GM18517 (cell line): ENCODE results near the gene SLC38A10.

Experiments
- ATAC-seq: cut with Tn5 transposase; IDR thresholded peaks from one replicate; pipeline ENCODE4 v1.9.1; 2021; ENCODE audit warnings: mild to moderate bottlenecking, moderate library complexity; ENCODE audit not compliant: unreplicated experiment

Gene SLC38A10

GRCh38 chr17:81295031-81295675, at the start of gene SLC38A10:
SLC38A10 (minus strand) TSS chr17:81295307; CDS start chr17:81294921, 386 bp downstream.
- ATAC-seq: peak; percentile 72

GRCh38 chr17:81342269-81343070, 47.4 kb upstream of the SLC38A10 start:
- no peak for ATAC-seq

- ATAC-seq: no peak
Observed at GRCh38 chr17:81341516-81342268, 46.6 kb upstream of the SLC38A10 start.

GRCh38 chr17:81340607-81341515, 45.8 kb upstream of the SLC38A10 start:
- ATAC-seq: no peak

GRCh38 chr17:81339534-81340296, 44.6 kb upstream of the SLC38A10 start:
- ATAC-seq: no peak

GRCh38 chr17:81339191-81339533, 44.1 kb upstream of the SLC38A10 start:
- no peak for ATAC-seq

- ATAC-seq: no peak
Observed at GRCh38 chr17:81338274-81339190, 43.4 kb upstream of the SLC38A10 start.

GRCh38 chr17:81337476-81337879, 42.4 kb upstream of the SLC38A10 start:
- ATAC-seq: no peak

GRCh38 chr17:81336930-81337325, 41.8 kb upstream of the SLC38A10 start:
- ATAC-seq: no peak

GRCh38 chr17:81336296-81336929, 41.3 kb upstream of the SLC38A10 start:
- no peak for ATAC-seq

- no peak for ATAC-seq
Observed at GRCh38 chr17:81335773-81336157, 40.7 kb upstream of the SLC38A10 start.

GRCh38 chr17:81334987-81335772, 40.1 kb upstream of the SLC38A10 start:
- no peak for ATAC-seq

GRCh38 chr17:81334391-81334901, 39.3 kb upstream of the SLC38A10 start:
- ATAC-seq: no peak

GRCh38 chr17:81333616-81334368, 38.7 kb upstream of the SLC38A10 start:
- ATAC-seq: no peak

GRCh38 chr17:81332914-81333528, 37.9 kb upstream of the SLC38A10 start:
- ATAC-seq: no peak

- no peak for ATAC-seq
Observed at GRCh38 chr17:81332118-81332834, 37.2 kb upstream of the SLC38A10 start.
